H54 (cell line): ENCODE results near the gene ZIC4.

Source experiments
- DNase-seq: peaks from one replicate; pipeline ENCODE4 v3.0.0; 2011; ENCODE audit warnings: low spot score, mixed read lengths; ENCODE audit not compliant: insufficient read length
- FAIRE-seq: peaks from 3 replicates; lab custom pipeline; 2011; peaks lifted over from hg19 to GRCh38; lab: Jason Lieb, UNC
- POLR2A ChIP-seq: IDR thresholded peaks from 2 replicates; pipeline ENCODE4 v1.6.1; 2011; ENCODE audit warnings: low read depth, mild to moderate bottlenecking, low read length

Gene ZIC4

DNA sequence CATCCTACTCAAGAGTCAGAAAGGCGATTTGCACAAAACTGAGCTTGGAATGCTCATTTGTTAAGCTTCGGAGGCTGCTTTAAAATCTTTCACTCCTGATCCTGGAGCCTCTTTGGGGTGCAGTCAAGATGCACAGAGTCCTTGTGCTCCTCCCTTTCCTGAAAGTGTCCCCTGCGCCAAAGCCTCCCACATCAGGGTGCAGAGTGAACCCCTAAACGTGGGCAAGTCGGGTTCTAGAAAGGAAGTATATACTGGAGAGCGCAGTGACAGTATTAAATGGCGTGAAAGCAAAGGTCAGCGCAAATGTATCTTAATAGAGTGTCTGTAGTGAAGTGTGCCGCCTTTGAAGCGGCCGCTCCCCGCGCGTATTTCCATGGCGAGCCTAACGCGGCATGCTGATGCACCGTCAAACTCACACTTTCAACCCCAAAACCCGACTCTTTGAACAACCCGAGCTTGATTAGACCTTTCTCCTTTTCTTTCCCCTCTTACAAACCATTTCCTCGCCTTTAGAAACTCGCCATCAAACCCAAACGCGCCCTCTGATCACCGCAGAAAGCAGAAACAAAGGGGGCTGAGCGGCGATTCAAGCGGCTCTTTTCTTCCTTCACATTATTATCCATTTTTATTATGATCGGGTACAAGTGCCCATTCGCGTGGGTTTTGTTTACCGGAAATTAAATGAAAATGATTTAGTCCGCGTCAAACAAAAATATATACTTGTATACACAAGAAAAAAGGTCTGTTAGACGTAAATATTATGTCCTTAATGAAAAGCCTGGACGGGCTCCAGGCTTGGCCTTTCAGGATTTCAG lies 18.3 kb downstream of the ZIC4 start:
- no peak for DNase-seq
- no peak for TF ChIP-seq POLR2A
- FAIRE-seq = no peak

GRCh38 chr3:147387291-147387884 lies 19.0 kb downstream of the ZIC4 start:
- no peak for TF ChIP-seq POLR2A
- DNase-seq (no peak), FAIRE-seq (no peak)

DNA sequence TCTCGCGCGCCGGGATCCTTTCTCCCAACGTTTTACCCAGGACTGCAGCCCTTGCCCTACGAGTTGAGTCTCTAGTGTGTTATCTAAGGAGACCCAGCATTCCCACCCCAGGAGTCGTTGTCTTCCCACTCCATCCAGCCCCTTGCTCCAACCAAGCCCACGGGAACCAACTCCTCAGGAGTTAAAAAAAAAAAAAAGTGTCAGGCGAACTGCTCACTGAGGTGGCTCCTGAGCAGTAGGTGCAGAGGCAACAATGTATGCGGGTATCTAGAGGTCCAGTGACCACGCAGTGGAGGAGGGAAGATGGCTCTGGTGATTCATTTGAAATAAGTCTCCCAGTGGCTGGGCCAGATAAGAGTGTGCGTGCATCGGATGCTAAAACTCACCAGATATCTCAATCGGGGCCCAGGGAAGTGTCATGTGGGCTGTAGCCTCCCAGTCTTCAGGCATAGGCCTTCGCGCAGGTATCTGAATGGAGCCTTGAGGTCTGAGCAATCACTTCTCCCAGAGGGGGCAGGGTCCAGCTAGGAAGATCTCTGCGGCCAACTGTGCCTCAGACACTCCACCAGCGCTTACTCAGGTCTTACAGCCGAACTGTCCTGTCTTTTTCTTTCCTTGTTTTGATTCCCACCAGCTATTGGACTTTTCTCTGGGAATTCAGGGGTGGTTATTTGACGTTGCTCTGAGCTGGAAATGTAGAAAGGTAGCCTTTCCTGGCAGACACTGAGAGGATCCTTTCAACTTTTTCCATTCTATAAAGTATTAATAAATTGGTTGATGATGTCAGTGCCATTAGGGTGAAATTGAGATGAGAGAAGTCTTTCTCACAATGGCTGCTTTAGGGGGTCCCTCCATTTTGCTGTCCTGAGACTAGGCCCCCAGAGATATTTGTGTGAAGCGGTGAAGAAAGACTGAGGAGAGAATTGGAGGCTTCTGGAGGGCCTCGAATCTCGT lies 21.0 kb downstream of the ZIC4 start:
- no peak for TF ChIP-seq POLR2A
- FAIRE-seq = no peak

DNA sequence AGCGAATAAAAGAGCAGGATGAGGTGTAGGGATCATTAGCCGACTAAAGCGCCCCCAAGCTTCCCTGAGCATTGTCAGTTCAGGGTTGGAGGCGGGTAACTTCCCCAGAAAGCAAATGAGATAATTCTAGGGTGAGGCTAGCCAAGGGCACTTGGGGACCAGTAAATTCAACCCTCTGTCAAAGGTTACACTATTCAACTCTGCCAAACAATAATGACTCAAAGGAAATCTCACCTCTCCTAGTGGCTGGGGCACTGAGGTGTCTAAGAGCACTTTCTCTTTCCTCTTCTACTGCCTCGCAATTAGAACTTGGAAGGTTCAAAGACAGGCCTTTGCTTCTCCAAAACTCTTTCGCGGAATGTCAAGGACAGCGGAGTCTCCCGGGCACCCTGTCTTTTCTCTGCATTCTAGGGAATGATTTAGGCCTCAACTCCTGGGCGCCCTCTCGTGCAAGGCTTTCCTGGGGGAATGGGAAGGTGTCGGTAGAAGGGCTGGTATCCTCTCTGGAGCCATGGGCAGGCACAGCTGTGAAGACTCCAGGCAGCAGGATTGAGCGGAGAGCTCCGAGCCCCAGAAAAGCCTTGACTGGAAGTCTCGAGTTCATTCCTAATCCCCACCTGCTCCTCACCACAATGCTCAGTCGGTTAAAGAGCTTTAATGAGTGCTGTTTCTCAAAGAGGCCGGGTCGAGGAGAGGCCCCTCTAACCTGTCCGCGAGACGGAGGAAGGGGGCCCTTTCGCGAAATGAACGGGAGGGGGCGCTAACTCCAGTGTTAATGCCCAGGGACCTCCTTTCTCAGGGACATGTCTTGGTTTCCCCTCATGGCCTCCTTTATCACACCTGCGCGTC lies 21.9 kb downstream of the ZIC4 start:
- no peak for TF ChIP-seq POLR2A
- FAIRE-seq = no peak
- DNase-seq = no peak

More for the DNA sequence above, 21.0 kb downstream of the ZIC4 start:
- no peak for DNase-seq

GRCh38 chr3:147383617-147384016 lies 22.7 kb downstream of the ZIC4 start:
- FAIRE-seq (no peak), DNase-seq (no peak)
- no peak for TF ChIP-seq POLR2A

DNA sequence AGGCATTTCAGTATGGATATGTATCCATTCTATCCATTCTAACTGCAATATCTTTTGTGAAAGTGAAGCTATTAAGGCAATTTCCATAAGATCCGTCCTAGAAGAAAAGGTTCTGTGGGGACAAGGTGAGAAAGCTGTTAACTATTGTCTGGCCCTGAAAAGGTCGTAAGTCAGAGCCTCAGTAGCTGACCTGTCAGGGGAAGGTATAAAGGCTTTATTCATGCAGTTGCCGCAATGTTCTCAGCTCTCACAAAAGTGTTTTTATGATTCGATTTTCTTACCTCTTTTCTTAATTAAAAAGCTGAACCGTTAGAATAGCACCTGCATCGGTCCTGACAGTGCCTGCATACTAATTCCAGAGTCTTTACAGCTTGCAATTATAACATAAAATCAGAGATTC lies 24.7 kb downstream of the ZIC4 start:
- no peak for TF ChIP-seq POLR2A
- FAIRE-seq (no peak), DNase-seq (no peak)

DNA sequence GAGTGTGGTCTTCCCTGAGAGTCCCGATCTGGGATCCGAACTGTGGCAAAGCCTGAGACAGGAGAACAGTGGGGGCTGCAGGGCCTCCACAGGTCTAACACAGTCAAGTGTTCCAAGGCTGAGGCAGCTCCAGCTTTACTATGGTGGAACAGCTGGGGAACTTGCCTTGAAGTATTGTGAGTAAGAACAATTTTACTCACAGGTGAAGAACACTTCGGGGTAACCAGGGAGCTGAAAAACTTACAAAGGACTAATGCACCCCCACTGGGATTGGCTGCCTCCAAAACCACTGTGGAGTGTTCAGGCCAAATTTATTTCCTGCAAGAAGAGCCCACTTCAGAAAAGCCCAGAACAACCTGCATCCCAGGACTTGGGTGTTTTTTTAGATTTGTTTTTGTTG lies 25.4 kb downstream of the ZIC4 start:
- no peak for TF ChIP-seq POLR2A
- no peak for DNase-seq
- FAIRE-seq = no peak

DNA sequence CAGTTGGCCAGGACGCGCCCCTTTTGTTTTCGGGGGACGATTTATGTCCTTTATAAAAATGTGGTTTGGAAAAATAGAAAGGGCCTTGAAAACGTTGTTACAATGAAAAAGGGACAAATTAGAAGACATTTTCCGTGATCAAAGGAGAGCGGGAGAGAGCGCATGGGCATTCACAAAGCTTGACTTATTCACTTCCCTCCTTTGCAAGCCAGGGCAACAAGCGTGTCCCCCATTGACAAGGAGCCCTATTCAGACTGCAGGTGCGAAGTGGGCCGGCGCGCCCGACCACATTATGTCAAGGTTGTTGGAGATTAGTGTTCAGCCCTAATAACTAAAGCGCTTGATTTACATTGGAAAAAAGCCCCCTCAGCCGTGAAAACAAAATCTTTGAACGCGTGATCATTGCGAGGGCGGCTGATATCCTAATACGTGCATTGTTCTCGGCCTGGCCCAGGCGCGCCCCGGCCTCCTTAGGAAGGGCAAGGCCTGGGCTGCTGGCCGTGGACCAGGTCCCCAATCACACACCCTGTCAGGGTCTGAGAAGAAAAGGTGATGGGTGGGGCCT lies 25.9 kb downstream of the ZIC4 start:
- FAIRE-seq (no peak), DNase-seq (no peak)
- TF ChIP-seq POLR2A = no peak

DNA sequence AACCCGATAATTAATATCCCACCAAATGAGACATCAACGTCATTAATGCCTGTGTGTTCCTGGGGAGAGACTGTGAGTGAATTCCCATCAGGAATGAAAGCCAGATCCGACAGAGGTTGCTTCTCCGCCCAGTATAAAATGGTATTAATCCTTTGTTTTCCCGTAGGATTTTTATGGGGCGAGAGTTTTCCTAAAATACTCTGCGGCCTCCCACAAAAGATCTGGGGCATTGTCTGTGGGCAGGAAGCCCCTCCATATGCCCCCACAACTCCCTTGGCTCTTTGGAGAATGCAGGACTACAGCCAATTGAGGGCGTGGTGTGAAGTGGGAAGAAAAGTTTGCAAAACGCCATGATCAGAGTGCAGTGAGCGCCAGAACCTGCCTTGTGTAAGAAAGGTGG lies 26.7 kb downstream of the ZIC4 start:
- no peak for TF ChIP-seq POLR2A
- DNase-seq = no peak
- no peak for FAIRE-seq

GRCh38 chr3:147377412-147378367 lies 28.7 kb downstream of the ZIC4 start:
- FAIRE-seq (no peak), DNase-seq (no peak)
- no peak for TF ChIP-seq POLR2A

GRCh38 chr3:147373301-147373700 lies 33.0 kb downstream of the ZIC4 start:
- TF ChIP-seq POLR2A = no peak
- no peak for DNase-seq
- no peak for FAIRE-seq
